GM23338 (cell line): ENCODE results near the gene ZNF488. TPM values are rescaled to one million over a fixed set of nuclear protein-coding genes. Genes with fewer than 3 reads are reported as not detected.

Source experiments
- ATAC-seq: fragments of 200-7000 bp; cut with Tn5 transposase; 3 replicates; pipeline ENCODE4 v1.9.1; 2020
- DNase-seq: peaks from one replicate; pipeline ENCODE4 v3.0.0-alpha.2; 2015; ENCODE audit warnings: low spot score
- H2AFZ ChIP-seq: fragments of 200-600 bp; sonication (generic); 2 replicates; pipeline ENCODE4 v1.8.0; 2016; ENCODE audit warnings: antibody characterized with exemption, mild to moderate bottlenecking, moderate library complexity
- H3F3A ChIP-seq: fragments of 200-600 bp; sonication (generic); replicated peaks from 2 replicates; pipeline ENCODE4 v1.8.0; 2017; ENCODE audit warnings: antibody characterized with exemption, mixed run types, low read depth
- H3K27ac ChIP-seq: fragments of 200-600 bp; sonication (generic); 2 replicates; pipeline ENCODE4 v1.6.1; 2016; ENCODE audit warnings: low read depth
- H3K27me3 ChIP-seq: fragments of 200-600 bp; sonication (generic); 2 replicates; pipeline ENCODE4 v1.8.0; 2016; ENCODE audit warnings: mild to moderate bottlenecking, mixed run types, moderate library complexity; ENCODE audit not compliant: insufficient read depth
- H3K36me3 ChIP-seq: fragments of 200-600 bp; sonication (generic); 2 replicates; pipeline ENCODE4 v1.8.0; 2016; ENCODE audit warnings: mild to moderate bottlenecking; ENCODE audit not compliant: insufficient read depth
- H3K4me1 ChIP-seq: fragments of 200-600 bp; sonication (generic); 2 replicates; pipeline ENCODE4 v1.8.0; 2016; ENCODE audit warnings: mild to moderate bottlenecking, moderate library complexity; ENCODE audit not compliant: insufficient read depth
- H3K4me2 ChIP-seq: fragments of 200-600 bp; sonication (generic); 2 replicates; pipeline ENCODE4 v1.7.1; 2017; ENCODE audit warnings: mixed run types
- H3K4me3 ChIP-seq: fragments of 200-600 bp; sonication (generic); 2 replicates; pipeline ENCODE4 v1.6.1; 2016; ENCODE audit warnings: mixed run types
- H3K79me2 ChIP-seq: fragments of 200-600 bp; sonication (generic); replicated peaks from 2 replicates; pipeline ENCODE4 v1.8.0; 2017; ENCODE audit warnings: mild to moderate bottlenecking; ENCODE audit not compliant: insufficient read depth
- H3K9me2 ChIP-seq: fragments of 200-600 bp; sonication (generic); 2 replicates; pipeline ENCODE4 v1.8.0; 2017; ENCODE audit not compliant: insufficient read depth
- H4K20me1 ChIP-seq: fragments of 200-600 bp; sonication (generic); replicated peaks from 2 replicates; pipeline ENCODE4 v1.8.0; 2017; ENCODE audit warnings: mild to moderate bottlenecking; ENCODE audit not compliant: insufficient read depth
- H3K27ac Mint-ChIP-seq: 2 replicates; pipeline ENCODE4 v1.8.0; 2020; ENCODE audit warnings: inconsistent platforms, mild to moderate bottlenecking, moderate library complexity, mixed read lengths
- H3K27me3 Mint-ChIP-seq: 3 replicates; pipeline ENCODE4 v1.8.0; 2022; ENCODE audit warnings: low read depth, mild to moderate bottlenecking, moderate library complexity, mixed read lengths, inconsistent platforms; ENCODE audit not compliant: insufficient read depth, poor library complexity
- H3K36me3 Mint-ChIP-seq: 3 replicates; pipeline ENCODE4 v1.8.0; 2021; ENCODE audit warnings: low read depth, mild to moderate bottlenecking, inconsistent platforms, moderate library complexity, mixed read lengths
- H3K4me1 Mint-ChIP-seq: 3 replicates; pipeline ENCODE4 v1.8.0; 2020; ENCODE audit warnings: mild to moderate bottlenecking, inconsistent platforms, mixed read lengths
- H3K4me3 Mint-ChIP-seq: 3 replicates; pipeline ENCODE4 v1.8.0; 2021; ENCODE audit warnings: moderate library complexity, mild to moderate bottlenecking, inconsistent platforms, mixed read lengths
- H3K9me3 Mint-ChIP-seq: 3 replicates; pipeline ENCODE4 v1.8.0; 2020; ENCODE audit warnings: moderate library complexity, mild to moderate bottlenecking, inconsistent platforms, mixed read lengths
- CREB1 ChIP-seq: fragments of 250-450 bp; sonication (Bioruptor Pico); IDR thresholded peaks from 2 replicates; pipeline ENCODE4 v1.5.0; 2020; ENCODE audit warnings: low read depth, mild to moderate bottlenecking, moderate library complexity
- CTCF ChIP-seq, 2 experiments: fragments of 200-600 bp in 1 of 2; sonication (generic) in 1 of 2; conservative IDR thresholded peaks; 2 replicates each; pipeline versions ENCODE4 v1.5.1 to v1.6.1; 2016 to 2017; ENCODE audit warnings: antibody characterized with exemption in 2 of 2, low read depth in 2 of 2, mild to moderate bottlenecking in 2 of 2, moderate library complexity in 1 of 2
- ETS1 ChIP-seq: IDR thresholded peaks from 2 replicates; pipeline ENCODE4 v1.6.1; 2016; ENCODE audit warnings: antibody characterized with exemption
- EZH2 ChIP-seq: fragments of 200-600 bp; sonication (generic); IDR thresholded peaks from one replicate; pipeline ENCODE4 v1.8.0; 2017; ENCODE audit warnings: antibody characterized with exemption, mild to moderate bottlenecking, low read depth; ENCODE audit not compliant: unreplicated experiment
- EZH2phosphoT487 ChIP-seq: fragments of 200-600 bp; sonication (generic); IDR thresholded peaks from one replicate; pipeline ENCODE4 v1.8.1; 2018; ENCODE audit warnings: antibody characterized with exemption; ENCODE audit not compliant: unreplicated experiment
- JUNB ChIP-seq: IDR thresholded peaks from one replicate; pipeline ENCODE4 v1.6.1; 2016; ENCODE audit warnings: antibody characterized with exemption; ENCODE audit not compliant: unreplicated experiment
- NANOG ChIP-seq: IDR thresholded peaks from 2 replicates; pipeline ENCODE4 v1.6.1; 2016; ENCODE audit warnings: antibody characterized with exemption, borderline replicate concordance
- POLR2AphosphoS5 ChIP-seq: IDR thresholded peaks from 2 replicates; pipeline ENCODE4 v1.6.1; 2016; ENCODE audit warnings: antibody characterized with exemption, low read depth
- REST ChIP-seq: IDR thresholded peaks from one replicate; pipeline ENCODE4 v1.6.1; 2018; ENCODE audit warnings: antibody characterized with exemption; ENCODE audit not compliant: unreplicated experiment
- STAT1 ChIP-seq: IDR thresholded peaks from one replicate; pipeline ENCODE4 v1.6.1; 2016; ENCODE audit warnings: antibody characterized with exemption; ENCODE audit not compliant: unreplicated experiment
- ZNF114 ChIP-seq: fragments of 250-450 bp; sonication (Bioruptor Pico); IDR thresholded peaks from 2 replicates; pipeline ENCODE4 v1.5.0; 2020; ENCODE audit warnings: mild to moderate bottlenecking, moderate library complexity
- ZNF331 ChIP-seq: fragments of 250-450 bp; sonication (Bioruptor Pico); IDR thresholded peaks from 2 replicates; pipeline ENCODE4 v1.5.0; 2020; ENCODE audit warnings: low read depth, mild to moderate bottlenecking, moderate library complexity
- ZNF462 ChIP-seq: fragments of 250-450 bp; sonication (Bioruptor Pico); IDR thresholded peaks from 2 replicates; pipeline ENCODE4 v1.5.0; 2020; ENCODE audit warnings: mild to moderate bottlenecking, moderate library complexity
- polyA plus RNA-seq: library from polyadenylated mRNA; unstranded; fragments of >200 nt; fragmentation: Nextera tagmentation; extraction: Ambion mirVana; gene quantifications from 2 replicates; pipeline ENCODE4 v1.2.1, GENCODE V29; 2016
- total RNA-seq: library from RNA; depleted of rRNA; stranded (reverse); fragments of >200 nt; shearing (Covaris generic); gene quantifications from 2 replicates; pipeline ENCODE4 v1.2.3, GENCODE V29; 2014

Gene ZNF488
- total and polyA plus RNA-seq, 2 experiments from 2014 or later = 2.5 to 5.2 TPM

- peaks cover 40% of the 10 kb centered on the region for H3K4me1 Mint-ChIP-seq
- Histone ChIP-seq H3K9me2 (no peaks in the 10 kb centered on the region), H2AFZ (no peak overlapping the region), H4K20me1 (no peaks in the 10 kb centered on the region), H3K4me1 (peaks cover 24% of the 10 kb centered on the region), H3K36me3 (no peaks in the 10 kb centered on the region), H3K27me3 (no peaks in the 10 kb centered on the region), H3K4me3 (no peak overlapping the region), H3K79me2 (no peaks in the 10 kb centered on the region), H3K4me2 (no peak overlapping the region), H3F3A (0 out of 2 replicates have a peak, but pooled peaks cover 3% of the 10 kb centered on the region), H3K27ac (no peak overlapping the region)
- DNase-seq = no peak
- H3K9me3 Mint-ChIP-seq = no peaks in the 10 kb centered on the region
- no peaks in the 10 kb centered on the region; the same call in 2 of the 3 replicates for H3K36me3 Mint-ChIP-seq
- H3K27ac Mint-ChIP-seq = no peak overlapping the region
- no peak for ATAC-seq
- peaks cover 14% of the 10 kb centered on the region for H3K27me3 Mint-ChIP-seq
- TF ChIP-seq ETS1 (no peak), CREB1 (CRISPR knock-in tag) (no peak), STAT1 (no peak), EZH2 (no peak), CTCF (conservative IDR thresholded peaks at IDR 0.05; ENCODE audit: low read depth in 2 of 2) (no peak), EZH2phosphoT487 (no peak), ZNF331 (CRISPR knock-in tag) (no peak), POLR2AphosphoS5 (no peak), ZNF462 (no peak), ZNF114 (CRISPR knock-in tag) (no peak), NANOG (no peak), JUNB (no peak), REST (no peak)
- no peak overlapping the region for H3K4me3 Mint-ChIP-seq
Observed at GRCh38 chr10:47378606-47379444, 5.3 kb downstream of the ZNF488 start.
